ENCODE results near the gene CDK8.

DNA sequence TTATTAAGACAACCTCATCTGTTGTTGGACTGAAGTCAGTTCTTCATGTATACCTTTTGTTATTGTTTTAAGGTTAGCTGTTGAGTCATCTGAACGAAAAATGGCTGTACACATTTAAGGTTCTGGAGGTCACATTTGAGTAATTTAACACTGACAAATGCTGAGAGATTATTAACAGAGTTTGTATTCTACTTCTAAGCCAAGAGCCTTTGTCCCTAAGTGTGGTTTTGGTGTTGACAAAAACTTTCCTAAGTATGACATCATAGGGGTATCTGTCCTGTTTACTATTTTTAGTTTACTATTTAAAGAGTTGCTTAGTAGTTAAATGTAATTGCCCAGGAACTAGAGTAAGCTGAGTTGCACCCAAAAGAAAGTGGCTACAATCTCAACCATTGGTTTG lies 71.9 kb downstream of the CDK8 start:
- TF ChIP-seq POLR2AphosphoS5 (IDR thresholded peaks at IDR 0.05; ENCODE audit: low read depth) (no peak), EZH2phosphoT487 (IDR thresholded peaks at IDR 0.05; ENCODE audit: unreplicated experiment) (no peak), EZH2 (IDR thresholded peaks at IDR 0.05; ENCODE audit: low read depth, unreplicated experiment) (no peak), STAT1 (IDR thresholded peaks at IDR 0.05; ENCODE audit: unreplicated experiment) (no peak), ZNF114 (CRISPR knock-in tag; IDR thresholded peaks at IDR 0.05) (no peak), JUNB (IDR thresholded peaks at IDR 0.05; ENCODE audit: unreplicated experiment) (no peak), ZNF331 (CRISPR knock-in tag; IDR thresholded peaks at IDR 0.05; ENCODE audit: low read depth) (no peak)
- TF ChIP-seq, protein P1, sequence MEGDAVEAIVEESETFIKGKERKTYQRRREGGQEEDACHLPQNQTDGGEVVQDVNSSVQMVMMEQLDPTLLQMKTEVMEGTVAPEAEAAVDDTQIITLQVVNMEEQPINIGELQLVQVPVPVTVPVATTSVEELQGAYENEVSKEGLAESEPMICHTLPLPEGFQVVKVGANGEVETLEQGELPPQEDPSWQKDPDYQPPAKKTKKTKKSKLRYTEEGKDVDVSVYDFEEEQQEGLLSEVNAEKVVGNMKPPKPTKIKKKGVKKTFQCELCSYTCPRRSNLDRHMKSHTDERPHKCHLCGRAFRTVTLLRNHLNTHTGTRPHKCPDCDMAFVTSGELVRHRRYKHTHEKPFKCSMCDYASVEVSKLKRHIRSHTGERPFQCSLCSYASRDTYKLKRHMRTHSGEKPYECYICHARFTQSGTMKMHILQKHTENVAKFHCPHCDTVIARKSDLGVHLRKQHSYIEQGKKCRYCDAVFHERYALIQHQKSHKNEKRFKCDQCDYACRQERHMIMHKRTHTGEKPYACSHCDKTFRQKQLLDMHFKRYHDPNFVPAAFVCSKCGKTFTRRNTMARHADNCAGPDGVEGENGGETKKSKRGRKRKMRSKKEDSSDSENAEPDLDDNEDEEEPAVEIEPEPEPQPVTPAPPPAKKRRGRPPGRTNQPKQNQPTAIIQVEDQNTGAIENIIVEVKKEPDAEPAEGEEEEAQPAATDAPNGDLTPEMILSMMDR (conservative IDR thresholded peaks at IDR 0.05; ENCODE audit: low read depth in 2 of 2) = no peak
- TF ChIP-seq, protein P2, sequence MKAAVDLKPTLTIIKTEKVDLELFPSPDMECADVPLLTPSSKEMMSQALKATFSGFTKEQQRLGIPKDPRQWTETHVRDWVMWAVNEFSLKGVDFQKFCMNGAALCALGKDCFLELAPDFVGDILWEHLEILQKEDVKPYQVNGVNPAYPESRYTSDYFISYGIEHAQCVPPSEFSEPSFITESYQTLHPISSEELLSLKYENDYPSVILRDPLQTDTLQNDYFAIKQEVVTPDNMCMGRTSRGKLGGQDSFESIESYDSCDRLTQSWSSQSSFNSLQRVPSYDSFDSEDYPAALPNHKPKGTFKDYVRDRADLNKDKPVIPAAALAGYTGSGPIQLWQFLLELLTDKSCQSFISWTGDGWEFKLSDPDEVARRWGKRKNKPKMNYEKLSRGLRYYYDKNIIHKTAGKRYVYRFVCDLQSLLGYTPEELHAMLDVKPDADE (IDR thresholded peaks at IDR 0.05) = no peak
- TF ChIP-seq, protein P3, sequence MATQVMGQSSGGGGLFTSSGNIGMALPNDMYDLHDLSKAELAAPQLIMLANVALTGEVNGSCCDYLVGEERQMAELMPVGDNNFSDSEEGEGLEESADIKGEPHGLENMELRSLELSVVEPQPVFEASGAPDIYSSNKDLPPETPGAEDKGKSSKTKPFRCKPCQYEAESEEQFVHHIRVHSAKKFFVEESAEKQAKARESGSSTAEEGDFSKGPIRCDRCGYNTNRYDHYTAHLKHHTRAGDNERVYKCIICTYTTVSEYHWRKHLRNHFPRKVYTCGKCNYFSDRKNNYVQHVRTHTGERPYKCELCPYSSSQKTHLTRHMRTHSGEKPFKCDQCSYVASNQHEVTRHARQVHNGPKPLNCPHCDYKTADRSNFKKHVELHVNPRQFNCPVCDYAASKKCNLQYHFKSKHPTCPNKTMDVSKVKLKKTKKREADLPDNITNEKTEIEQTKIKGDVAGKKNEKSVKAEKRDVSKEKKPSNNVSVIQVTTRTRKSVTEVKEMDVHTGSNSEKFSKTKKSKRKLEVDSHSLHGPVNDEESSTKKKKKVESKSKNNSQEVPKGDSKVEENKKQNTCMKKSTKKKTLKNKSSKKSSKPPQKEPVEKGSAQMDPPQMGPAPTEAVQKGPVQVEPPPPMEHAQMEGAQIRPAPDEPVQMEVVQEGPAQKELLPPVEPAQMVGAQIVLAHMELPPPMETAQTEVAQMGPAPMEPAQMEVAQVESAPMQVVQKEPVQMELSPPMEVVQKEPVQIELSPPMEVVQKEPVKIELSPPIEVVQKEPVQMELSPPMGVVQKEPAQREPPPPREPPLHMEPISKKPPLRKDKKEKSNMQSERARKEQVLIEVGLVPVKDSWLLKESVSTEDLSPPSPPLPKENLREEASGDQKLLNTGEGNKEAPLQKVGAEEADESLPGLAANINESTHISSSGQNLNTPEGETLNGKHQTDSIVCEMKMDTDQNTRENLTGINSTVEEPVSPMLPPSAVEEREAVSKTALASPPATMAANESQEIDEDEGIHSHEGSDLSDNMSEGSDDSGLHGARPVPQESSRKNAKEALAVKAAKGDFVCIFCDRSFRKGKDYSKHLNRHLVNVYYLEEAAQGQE (IDR thresholded peaks at IDR 0.05; ENCODE audit: unreplicated experiment) = no peak

Data from GM23338 (cell line).